Large intestine (tissue), 3 donors: ENCODE results near the gene FURIN. TPM values are rescaled to one million over a fixed set of nuclear protein-coding genes. Genes with fewer than 3 reads are reported as not detected.

ENCODE experiments used
- DNase-seq, 2 donors: peaks; one replicate each; pipeline versions ENCODE4 v3.0.0 to v3.0.0-alpha.2; 2013
- H3K27ac ChIP-seq: one replicate; pipeline ENCODE4 v1.5.1; 2013; ENCODE audit warnings: low read length
- H3K27me3 ChIP-seq: 2 replicates; pipeline ENCODE4 v1.6.1; 2013; ENCODE audit warnings: low read length; ENCODE audit not compliant: control insufficient read depth, insufficient read depth
- H3K36me3 ChIP-seq: 2 replicates; pipeline ENCODE4 v1.6.1; 2013; ENCODE audit warnings: low read length; ENCODE audit not compliant: control insufficient read depth, insufficient read depth
- H3K4me1 ChIP-seq: one replicate; pipeline ENCODE4 v1.6.1; 2013; ENCODE audit warnings: low read length; ENCODE audit not compliant: control insufficient read depth, insufficient read depth
- H3K4me3 ChIP-seq: one replicate; pipeline ENCODE4 v1.5.1; 2013; ENCODE audit warnings: low read length
- H3K9me3 ChIP-seq: one replicate; pipeline ENCODE4 v1.6.1; 2013; ENCODE audit warnings: mild to moderate bottlenecking, low read depth, low read length, moderate library complexity; ENCODE audit not compliant: control insufficient read depth
- WGBS: methylation state at CpG from one replicate; pipeline ENCODE4 v1.1.5; 2013; ENCODE audit warnings: low lambda C conversion rate; ENCODE audit not compliant: insufficient coverage; 5-methylcytosine and 5-hydroxymethylcytosine counted together
- polyA plus RNA-seq: library from polyadenylated mRNA; unstranded; fragments of 120-200 nt; gene quantifications from one replicate; pipeline ENCODE4 v1.2.1, GENCODE V29; 2013

FURIN gene
- polyA plus RNA-seq, 1 donor = 91.6 TPM

- no peaks in the 10 kb centered on the region for H3K36me3 ChIP-seq
Observed at GRCh38 chr15:90826886-90827435, 41.4 kb upstream of the FURIN start.

GRCh38 chr15:90828111-90828510 is 40.3 kb upstream of the FURIN start:
- DNase-seq = no peak
- no peaks in the 10 kb centered on the region for H3K36me3 ChIP-seq
- peaks cover 10% of the 10 kb centered on the region for H3K4me1 ChIP-seq
- peaks cover 5% of the 10 kb centered on the region for H3K9me3 ChIP-seq
- no peaks in the 10 kb centered on the region for H3K27me3 ChIP-seq
- H3K27ac ChIP-seq = no peak overlapping the region
- WGBS = 100% methylated on average over 1 of the region's 12 CpGs
- H3K4me3 ChIP-seq = no peak overlapping the region

More at GRCh38 chr15:90826886-90827435, 41.4 kb upstream of the FURIN start:
- no CpG with 5 or more reads among the region's 20 CpGs for WGBS
- H3K4me3 ChIP-seq = no peak overlapping the region
- peaks cover 14% of the 10 kb centered on the region for H3K4me1 ChIP-seq
- peaks cover 5% of the 10 kb centered on the region for H3K9me3 ChIP-seq
- no peak for DNase-seq
- no peaks in the 10 kb centered on the region for H3K27me3 ChIP-seq
- H3K27ac ChIP-seq = no peak overlapping the region

- no peaks in the 10 kb centered on the region for H3K27me3 ChIP-seq
- peaks cover 5% of the 10 kb centered on the region for H3K9me3 ChIP-seq
- no peaks in the 10 kb centered on the region for H3K36me3 ChIP-seq
- no CpG with 5 or more reads among the region's 6 CpGs for WGBS
- H3K4me3 ChIP-seq = no peak overlapping the region
- H3K27ac ChIP-seq = no peak overlapping the region
- peaks cover 4% of the 10 kb centered on the region for H3K4me1 ChIP-seq
- no peak for DNase-seq
Observed at GRCh38 chr15:90829126-90829525, 39.3 kb upstream of the FURIN start.

GRCh38 chr15:90829942-90830440 is 38.4 kb upstream of the FURIN start:
- WGBS = 68% methylated on average over 3 of the region's 15 CpGs
- Histone ChIP-seq H3K4me3 (no peak overlapping the region), H3K4me1 (no peaks in the 10 kb centered on the region), H3K27me3 (no peaks in the 10 kb centered on the region), H3K36me3 (no peaks in the 10 kb centered on the region), H3K27ac (no peak overlapping the region), H3K9me3 (peaks cover 5% of the 10 kb centered on the region)
- DNase-seq = no peak

DNA sequence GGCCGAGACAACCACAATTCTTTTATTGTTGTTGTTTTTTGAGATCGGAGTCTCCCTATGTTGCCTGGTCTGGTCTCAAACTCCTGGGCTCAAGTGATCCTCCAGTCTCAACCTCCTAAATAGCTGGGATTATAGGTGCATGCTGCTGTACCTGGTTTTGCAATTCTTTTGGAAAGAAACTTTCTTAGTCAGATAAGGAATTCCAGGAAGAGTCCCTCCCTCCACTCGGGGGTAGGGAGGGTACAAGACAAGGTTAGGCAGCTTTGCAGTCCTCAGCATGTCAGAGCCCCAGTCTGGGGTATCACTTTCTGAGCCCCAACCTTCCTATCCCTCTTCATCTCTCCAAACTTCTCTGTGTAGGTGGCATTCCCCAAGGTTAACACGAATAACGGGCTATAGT is 33.8 kb upstream of the FURIN start:
- WGBS = 50% methylated on average over 2 of the region's 5 CpGs
- Histone ChIP-seq H3K27me3 (no peaks in the 10 kb centered on the region), H3K27ac (no peak overlapping the region), H3K9me3 (no peaks in the 10 kb centered on the region), H3K4me3 (no peak overlapping the region), H3K36me3 (no peaks in the 10 kb centered on the region), H3K4me1 (peaks cover 19% of the 10 kb centered on the region)
- DNase-seq = no peak

GRCh38 chr15:90836296-90836871 is 32.0 kb upstream of the FURIN start:
- no peak for DNase-seq
- peaks cover 25% of the 10 kb centered on the region for H3K4me1 ChIP-seq
- 80% methylated on average over 3 of the region's 7 CpGs for WGBS
- H3K9me3 ChIP-seq = no peaks in the 10 kb centered on the region
- H3K4me3 ChIP-seq = no peak overlapping the region
- no peaks in the 10 kb centered on the region for H3K36me3 ChIP-seq
- no peak overlapping the region for H3K27ac ChIP-seq
- H3K27me3 ChIP-seq = no peaks in the 10 kb centered on the region

- Histone ChIP-seq H3K27me3 (no peaks in the 10 kb centered on the region), H3K4me3 (no peak overlapping the region), H3K4me1 (peaks cover 25% of the 10 kb centered on the region), H3K27ac (no peak overlapping the region), H3K9me3 (no peaks in the 10 kb centered on the region), H3K36me3 (no peaks in the 10 kb centered on the region)
- no peak for DNase-seq
- WGBS = 43% methylated on average over 1 of the region's 11 CpGs
Observed at GRCh38 chr15:90837094-90837493, 31.3 kb upstream of the FURIN start.

GRCh38 chr15:90838139-90838538 is 30.2 kb upstream of the FURIN start:
- Histone ChIP-seq H3K9me3 (no peaks in the 10 kb centered on the region), H3K4me1 (peaks cover 25% of the 10 kb centered on the region), H3K27me3 (no peaks in the 10 kb centered on the region), H3K4me3 (no peak overlapping the region), H3K36me3 (no peaks in the 10 kb centered on the region), H3K27ac (no peak overlapping the region)
- WGBS = no CpG with 5 or more reads among the region's 15 CpGs
- peak; percentile 51 to 75 for DNase-seq

DNA sequence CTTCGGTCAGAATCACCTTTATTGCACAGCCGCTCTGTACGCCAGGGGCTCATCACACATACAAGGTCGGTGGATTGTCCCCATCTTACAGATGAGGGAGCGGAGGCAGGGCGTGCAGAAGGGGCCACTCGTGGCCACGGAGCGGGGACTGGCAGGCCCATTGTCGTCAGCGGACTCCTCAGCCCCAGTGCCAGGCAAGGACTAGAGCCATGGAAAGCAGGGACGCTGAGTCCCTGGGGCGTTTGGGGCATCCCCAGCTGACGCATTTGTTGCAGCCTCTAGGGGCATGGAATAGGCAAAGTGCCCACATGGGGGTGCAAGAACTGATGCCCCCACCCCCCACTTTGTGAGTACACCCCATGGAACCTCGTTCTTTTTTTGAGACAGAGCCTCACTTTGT is 29.8 kb upstream of the FURIN start:
- no peak for DNase-seq
- H3K4me1 ChIP-seq = peaks cover 25% of the 10 kb centered on the region
- H3K36me3 ChIP-seq = no peaks in the 10 kb centered on the region
- no peaks in the 10 kb centered on the region for H3K9me3 ChIP-seq
- WGBS = no CpG with 5 or more reads among the region's 15 CpGs
- H3K27ac ChIP-seq = no peak overlapping the region
- no peak overlapping the region for H3K4me3 ChIP-seq
- no peaks in the 10 kb centered on the region for H3K27me3 ChIP-seq

DNA sequence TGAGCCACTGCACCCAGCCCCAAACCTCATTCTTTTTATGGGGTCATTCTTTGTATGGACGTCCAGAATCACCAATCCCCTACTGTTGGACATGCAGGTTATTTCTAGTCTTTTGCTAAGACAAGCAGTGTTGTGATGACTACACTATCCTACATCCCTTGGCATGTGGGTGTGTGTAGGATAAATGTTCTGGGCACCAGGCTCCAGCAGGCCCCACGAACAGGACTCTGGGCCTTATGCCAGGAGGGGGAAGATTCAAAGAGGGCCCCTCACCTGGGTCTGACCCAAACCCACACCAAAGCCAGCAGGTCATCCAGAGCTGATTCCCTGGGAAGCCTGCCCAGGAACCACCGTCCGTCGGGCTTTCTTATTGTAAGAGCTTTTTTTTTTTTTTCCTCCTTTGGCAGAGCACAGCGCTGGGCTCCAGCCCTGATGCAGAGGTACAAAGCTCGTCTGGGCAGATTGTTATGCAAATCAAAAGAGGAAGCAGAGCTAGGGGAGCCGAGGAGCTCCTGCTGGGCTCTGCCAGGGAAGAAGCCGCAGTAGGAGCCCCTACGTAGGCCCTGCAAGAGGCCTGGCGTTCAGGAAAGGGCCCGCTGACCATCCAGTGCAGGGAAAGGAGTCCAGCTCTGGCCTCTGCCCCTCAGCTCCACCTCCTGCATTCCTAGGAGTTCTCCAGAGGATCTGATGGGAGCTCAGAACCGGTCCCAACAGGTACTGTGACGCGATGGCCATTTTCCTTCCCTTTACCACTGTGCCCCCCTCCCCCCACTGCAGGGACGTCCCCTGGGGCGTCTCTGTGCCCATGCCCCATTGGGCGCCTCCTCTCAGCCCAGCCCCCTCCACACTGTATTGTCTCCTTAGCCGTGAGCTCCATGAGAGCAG is 29.0 kb upstream of the FURIN start:
- peak overlapping the region; percentile 28 for H3K4me3 ChIP-seq
- DNase-seq = peak; percentile 72 to 90
- WGBS = no CpG with 5 or more reads among the region's 19 CpGs
- peak overlapping the region; percentile 77 for H3K27ac ChIP-seq
- no peaks in the 10 kb centered on the region for H3K9me3 ChIP-seq
- peaks cover 25% of the 10 kb centered on the region for H3K4me1 ChIP-seq
- no peaks in the 10 kb centered on the region for H3K27me3 ChIP-seq
- H3K36me3 ChIP-seq = no peaks in the 10 kb centered on the region
